Gastrocnemius medialis (tissue), 4 donors: ENCODE data around the gene KRTAP5-7. TPM values are rescaled to one million over a fixed set of nuclear protein-coding genes. Genes with fewer than 3 reads are reported as not detected.

Experiments used
- ATAC-seq, 2 donors: fragments of 150-250 bp; one replicate each; pipeline ENCODE4 v1.9.1; 2016
- DNase-seq, 2 donors: peaks; one replicate each; pipeline ENCODE4 v3.0.0-alpha.2; 2019
- H3K27ac ChIP-seq, 4 donors: fragments of 200-600 bp; sonication (generic); 1 replicate in 1 of 4; 2 replicates in 3 of 4; pipeline ENCODE4 v1.5.1; 2016 to 2018; ENCODE audit warnings: mild to moderate bottlenecking in 2 of 4, moderate library complexity in 1 of 4
- H3K27me3 ChIP-seq, 3 donors: fragments of 200-600 bp; sonication (generic) in 2 of 3; 1 replicate in 1 of 3; 2 replicates in 2 of 3; pipeline versions ENCODE4 v1.5.1 to v1.6.0; 2016 to 2019; ENCODE audit warnings: mild to moderate bottlenecking in 1 of 3, moderate library complexity in 1 of 3
- H3K36me3 ChIP-seq, 2 donors: fragments of 200-600 bp; sonication (generic) in 1 of 2; one replicate each; pipeline ENCODE4 v1.5.1; 2017 to 2018
- H3K4me1 ChIP-seq, 2 donors: fragments of 200-600 bp; sonication (generic) in 1 of 2; one replicate each; pipeline ENCODE4 v1.5.1; 2016 to 2017; ENCODE audit warnings: mild to moderate bottlenecking in 2 of 2
- H3K4me3 ChIP-seq, 4 donors: fragments of 200-600 bp; sonication (generic) in 3 of 4; 1 replicate in 1 of 4; 2 replicates in 3 of 4; pipeline ENCODE4 v1.5.1; 2016 to 2019; ENCODE audit warnings: mild to moderate bottlenecking in 2 of 4
- H3K9me3 ChIP-seq, 3 donors: fragments of 200-600 bp; sonication (generic) in 2 of 3; 1 replicate in 1 of 3; 2 replicates in 2 of 3; pipeline ENCODE4 v1.5.1; 2016 to 2019
- POLR2A ChIP-seq, 2 donors: fragments of 450-650 bp; IDR thresholded peaks; one replicate each; pipeline ENCODE4 v1.6.1; 2017; ENCODE audit warnings: antibody characterized with exemption in 2 of 2, mild to moderate bottlenecking in 2 of 2, moderate library complexity in 2 of 2
- in situ Hi-C, 4 donors: fragments of 200-750 bp; cut with MboI; loops; one replicate each; pipeline versions ENCODE4 v1.15.0 to v1.8.0; 2017; ENCODE audit warnings: low sequenced_read_pairs in 4 of 4
- intact Hi-C: fragments of 100-400 bp; cut with DNase I; formaldehyde crosslinking; loops from one replicate; pipeline ENCODE4 v1.15.1; 2023; ENCODE audit warnings: low total_unique reads
- total RNA-seq, 4 donors: library from RNA; depleted of rRNA; stranded (reverse); fragments of >200 nt; gene quantifications; one replicate each; pipeline versions ENCODE4 v1.1.0 to v1.2.3, GENCODE V29; 2016
- TF ChIP-seq, protein P1 (sequence below), 5 experiments: fragments of 450-650 bp in 3 of 5; fragments of 200-600 bp in 2 of 5; sonication (generic) in 2 of 5; IDR thresholded peaks in 4 of 5; conservative IDR thresholded peaks in 1 of 5; 1 replicate in 4 of 5; 2 replicates in 1 of 5; pipeline ENCODE4 v1.5.1; 2016 to 2019; ENCODE audit warnings: antibody characterized with exemption in 5 of 5, mild to moderate bottlenecking in 3 of 5, moderate library complexity in 3 of 5

Gene KRTAP5-7
- total RNA-seq, 4 donors from 2014 or later, result not detected

- in situ Hi-C loops (no loop called here), intact Hi-C loops (no loop called here)
These were observed 50.5 kb downstream of the KRTAP5-7 start for GRCh38 chr11:71577469-71578004.

More at GRCh38 chr11:71577469-71578004, 50.5 kb downstream of the KRTAP5-7 start:
- no peak overlapping the region for H3K4me3 ChIP-seq
- no peaks in the 10 kb centered on the region for H3K9me3 ChIP-seq
- ATAC-seq, result no peak
- no peak for TF ChIP-seq POLR2A (IDR thresholded peaks at IDR 0.05)
- TF ChIP-seq, protein P1, sequence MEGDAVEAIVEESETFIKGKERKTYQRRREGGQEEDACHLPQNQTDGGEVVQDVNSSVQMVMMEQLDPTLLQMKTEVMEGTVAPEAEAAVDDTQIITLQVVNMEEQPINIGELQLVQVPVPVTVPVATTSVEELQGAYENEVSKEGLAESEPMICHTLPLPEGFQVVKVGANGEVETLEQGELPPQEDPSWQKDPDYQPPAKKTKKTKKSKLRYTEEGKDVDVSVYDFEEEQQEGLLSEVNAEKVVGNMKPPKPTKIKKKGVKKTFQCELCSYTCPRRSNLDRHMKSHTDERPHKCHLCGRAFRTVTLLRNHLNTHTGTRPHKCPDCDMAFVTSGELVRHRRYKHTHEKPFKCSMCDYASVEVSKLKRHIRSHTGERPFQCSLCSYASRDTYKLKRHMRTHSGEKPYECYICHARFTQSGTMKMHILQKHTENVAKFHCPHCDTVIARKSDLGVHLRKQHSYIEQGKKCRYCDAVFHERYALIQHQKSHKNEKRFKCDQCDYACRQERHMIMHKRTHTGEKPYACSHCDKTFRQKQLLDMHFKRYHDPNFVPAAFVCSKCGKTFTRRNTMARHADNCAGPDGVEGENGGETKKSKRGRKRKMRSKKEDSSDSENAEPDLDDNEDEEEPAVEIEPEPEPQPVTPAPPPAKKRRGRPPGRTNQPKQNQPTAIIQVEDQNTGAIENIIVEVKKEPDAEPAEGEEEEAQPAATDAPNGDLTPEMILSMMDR (IDR thresholded peaks at IDR 0.05 in 4 of 5, conservative IDR thresholded peaks at IDR 0.05 in 1 of 5), result no peak
- H3K4me1 ChIP-seq, result no peaks in the 10 kb centered on the region
- H3K36me3 ChIP-seq, result no peaks in the 10 kb centered on the region
- H3K27ac ChIP-seq, result no peak overlapping the region
- H3K27me3 ChIP-seq, result no peaks in the 10 kb centered on the region
- no peak for DNase-seq

Other genes with a start within 250 kb of the KRTAP5-7 start
- 1 to 10 TPM; 2.5 to 7.3 (median 5.9) TPM for gene DHCR7, start 78.9 kb upstream of the KRTAP5-7 start, total RNA-seq
- 10 to 100 TPM; 10.5 to 27.1 (median 16.0) TPM for gene NADSYN1, start 74.1 kb upstream of the KRTAP5-7 start, total RNA-seq
- gene KRTAP5-8, start 10.8 kb downstream of the KRTAP5-7 start, total RNA-seq, result under 1 TPM in 1 of 4 donors, not detected in 3; 0.82 TPM
- not detected for gene KRTAP5-9, start 21.2 kb downstream of the KRTAP5-7 start, total RNA-seq
- gene KRTAP5-10, start 38.3 kb downstream of the KRTAP5-7 start, total RNA-seq, result not detected
- gene KRTAP5-11, start 55.6 kb downstream of the KRTAP5-7 start, total RNA-seq, result not detected